Stimulated activated CD4-positive, alpha-beta T cell treated with anti-CD3 and anti-CD28 coated beads, Interleukin-12 subunit alpha, Interleukin-12 subunit beta, amount 100 ng/mL, for 4 hours (primary cell): ENCODE data around the gene SFT2D1.

Experiments
- DNase-seq: peaks from one replicate; pipeline ENCODE4 v3.0.0-alpha.2; 2020

Gene SFT2D1

GRCh38 chr6:166306378-166307081, 35.8 kb downstream of the SFT2D1 start:
- DNase-seq = no peak

- DNase-seq = no peak
These were observed 36.7 kb downstream of the SFT2D1 start for GRCh38 chr6:166305562-166306117.

DNA sequence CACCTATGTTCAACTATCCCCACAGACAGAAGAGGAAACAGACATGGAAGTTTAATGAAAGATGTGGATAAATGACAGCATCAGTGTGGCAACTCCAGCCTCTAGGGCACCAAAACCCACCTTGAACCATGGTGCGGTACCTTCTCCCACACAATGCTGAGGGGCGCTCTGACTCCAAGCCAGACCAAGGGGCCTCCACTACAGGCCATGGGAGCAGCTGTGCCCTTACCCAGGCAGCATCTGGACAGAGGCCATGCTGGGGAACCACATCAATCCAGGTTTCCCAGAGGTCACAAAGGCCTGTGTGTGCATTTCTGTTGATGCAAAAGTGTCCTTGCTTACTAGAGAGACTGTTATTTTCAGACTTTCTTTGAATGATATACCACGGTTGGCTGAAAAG, 38.2 kb downstream of the SFT2D1 start:
- DNase-seq = no peak

GRCh38 chr6:166301611-166302529, 40.5 kb downstream of the SFT2D1 start:
- DNase-seq = no peak

- no peak for DNase-seq
These were observed 41.9 kb downstream of the SFT2D1 start for GRCh38 chr6:166300357-166300987.

DNA sequence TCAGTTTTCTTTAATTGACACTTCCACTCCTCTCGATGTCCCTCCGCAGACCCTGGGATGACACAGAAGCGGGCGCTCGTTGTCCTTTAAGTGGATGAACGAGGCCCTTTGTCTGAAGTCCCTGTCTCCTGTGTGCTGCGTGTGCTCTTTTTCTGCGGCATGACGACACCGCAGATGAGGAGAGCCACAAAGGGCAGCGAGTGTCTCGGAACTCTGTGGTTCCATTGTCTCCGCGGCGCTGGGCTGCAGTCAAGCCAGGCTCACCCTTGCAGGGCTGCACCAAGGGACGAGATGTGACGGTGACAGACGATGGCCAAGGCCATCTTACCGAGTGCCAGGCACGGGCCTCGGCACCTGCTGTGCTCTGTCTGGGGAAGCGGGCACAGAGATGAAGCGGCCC, 44.7 kb downstream of the SFT2D1 start:
- no peak for DNase-seq

- DNase-seq = no peak
These were observed 46.1 kb downstream of the SFT2D1 start for GRCh38 chr6:166296035-166296883.

- no peak for DNase-seq
These were observed 48.4 kb downstream of the SFT2D1 start for GRCh38 chr6:166293731-166294584.

- DNase-seq = no peak
These were observed 52.9 kb downstream of the SFT2D1 start for GRCh38 chr6:166289207-166290060.

DNA sequence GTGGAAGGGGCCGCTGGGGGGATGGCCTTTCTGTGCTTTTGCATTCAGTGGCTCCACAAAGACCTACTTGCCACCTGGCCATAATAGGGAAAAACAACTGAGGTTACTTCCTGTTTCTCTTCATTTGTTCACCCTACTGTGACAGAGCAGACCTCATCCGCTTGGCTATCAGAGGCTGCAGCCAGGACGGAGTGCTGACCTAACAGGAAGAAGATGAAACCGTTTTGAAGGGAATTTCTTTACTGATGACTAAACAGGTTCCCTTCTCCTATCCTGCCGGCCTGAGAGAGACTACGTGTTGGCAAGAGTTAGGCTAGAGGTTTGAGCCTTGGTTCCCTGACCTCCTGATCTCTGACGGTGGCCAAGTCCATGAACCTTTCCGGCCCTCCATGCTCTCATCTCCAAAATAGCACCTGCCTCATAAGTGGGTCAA, 55.5 kb downstream of the SFT2D1 start:
- no peak for DNase-seq

DNA sequence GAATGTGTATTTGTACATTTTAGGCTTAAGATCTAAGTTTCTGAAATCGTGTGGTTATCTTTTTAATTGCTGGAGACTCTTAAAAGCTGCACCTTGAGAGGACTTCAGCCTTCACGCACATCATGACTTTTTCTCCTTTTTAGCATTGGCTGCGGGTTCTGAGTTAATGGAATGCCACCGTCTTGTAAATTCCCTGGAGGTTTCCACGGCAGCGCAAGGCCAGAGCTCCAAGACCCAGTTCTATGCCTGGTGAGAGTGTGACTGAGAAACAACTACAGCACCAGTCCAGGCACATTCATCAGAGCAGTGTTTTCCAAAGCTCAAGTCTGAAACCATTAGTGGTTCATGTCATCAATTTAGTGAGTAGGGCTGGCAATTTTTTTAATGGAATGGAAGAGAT, 57.1 kb downstream of the SFT2D1 start:
- no peak for DNase-seq

- DNase-seq = no peak
These were observed 57.7 kb downstream of the SFT2D1 start for GRCh38 chr6:166284640-166285039.

DNA sequence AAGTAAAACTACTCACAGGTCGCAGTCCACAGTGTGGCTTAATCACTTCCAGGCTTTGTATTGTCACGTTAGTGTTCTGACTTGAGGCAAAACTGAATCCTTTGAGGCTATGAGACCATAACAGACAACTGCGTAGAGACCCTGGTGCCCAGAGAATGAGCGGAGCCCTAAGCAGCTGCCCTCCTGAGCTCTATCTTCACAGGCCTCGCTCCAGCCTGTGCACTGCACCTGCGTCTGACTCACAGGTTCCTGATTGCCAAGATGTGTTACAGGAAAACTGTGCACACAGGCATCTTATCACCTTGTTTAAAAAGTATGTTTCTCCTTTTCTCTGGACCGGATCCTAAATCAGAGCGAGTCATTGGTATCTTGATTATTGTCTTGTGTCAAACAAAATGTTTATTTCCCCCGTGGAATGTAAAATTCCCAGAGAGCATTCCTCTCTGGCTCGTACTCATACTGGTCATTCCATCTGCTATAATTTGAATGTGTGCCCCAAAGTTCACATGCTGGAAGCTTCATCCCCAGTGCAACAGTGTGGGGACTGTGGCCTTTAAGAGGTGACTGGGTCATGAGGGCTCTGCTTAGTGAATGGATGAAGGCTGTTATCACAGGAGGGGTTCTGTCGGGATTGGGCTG, 59.8 kb downstream of the SFT2D1 start:
- DNase-seq = no peak

GRCh38 chr6:166281104-166281503, 61.2 kb downstream of the SFT2D1 start:
- DNase-seq = no peak

DNA sequence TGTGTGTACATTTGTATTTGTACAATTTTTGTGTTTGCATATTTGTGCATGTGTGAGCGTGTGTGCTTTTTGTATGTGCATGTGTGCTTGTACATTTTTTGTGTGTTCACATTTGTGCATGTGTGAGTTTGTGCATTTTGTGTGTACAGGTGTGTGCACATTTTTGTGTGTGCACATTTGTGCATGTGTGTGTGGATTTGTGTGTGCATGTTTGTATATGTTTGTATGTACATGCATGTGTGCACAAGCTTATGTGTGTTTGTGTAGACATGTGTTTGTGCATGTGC, 63.0 kb downstream of the SFT2D1 start:
- DNase-seq = no peak

DNA sequence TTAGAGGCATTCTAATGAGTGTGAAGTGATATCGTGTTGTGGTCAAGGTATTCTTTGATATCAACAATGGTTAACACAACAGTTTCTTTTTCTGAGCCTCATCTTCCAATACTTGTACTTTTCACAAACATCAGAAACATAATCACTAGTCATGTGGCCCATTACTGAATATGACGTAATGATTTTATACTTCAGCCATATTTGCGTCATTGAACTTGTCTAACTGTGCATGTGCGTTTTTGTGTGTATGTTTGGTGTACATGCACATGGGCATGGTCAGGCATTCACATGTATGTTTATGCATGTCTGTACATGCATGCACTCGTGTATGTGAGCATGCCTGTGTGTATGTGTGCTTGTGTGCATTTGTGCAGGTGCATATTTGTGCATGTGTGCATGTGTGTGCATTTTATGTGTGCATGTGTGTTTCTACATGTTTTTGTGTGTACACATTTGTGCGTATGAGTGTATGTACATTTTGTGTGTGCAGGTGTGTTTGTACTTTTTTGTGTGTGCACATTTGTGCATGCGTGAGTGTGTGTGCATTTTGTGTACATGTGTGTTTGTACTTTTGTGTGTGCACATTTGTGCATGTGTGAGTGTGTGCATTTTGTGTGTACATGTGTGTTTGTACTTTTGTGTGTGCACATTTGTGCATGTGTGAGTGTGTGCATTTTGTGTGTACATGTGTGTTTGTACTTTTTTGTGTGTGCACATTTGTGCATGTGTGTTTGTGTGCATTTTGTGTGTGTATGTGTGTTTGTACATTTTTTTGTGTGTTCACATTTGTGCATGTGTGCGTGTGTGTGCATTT, 63.6 kb downstream of the SFT2D1 start:
- no peak for DNase-seq

GRCh38 chr6:166277892-166278578, 64.3 kb downstream of the SFT2D1 start:
- no peak for DNase-seq

- DNase-seq = no peak
These were observed 65.3 kb downstream of the SFT2D1 start for GRCh38 chr6:166277018-166277417.
